ENCODE data around the gene LDHD.

LDHD gene

GRCh38 chr16:75120253-75120652 is 3.7 kb upstream of the LDHD start:
- H3K27ac ChIP-seq = no peak overlapping the region
- H3K27me3 ChIP-seq = no peaks in the 10 kb centered on the region
- no peaks in the 10 kb centered on the region for H3K36me3 ChIP-seq
- no peak overlapping the region for H3K4me3 ChIP-seq
- TF ChIP-seq, protein P1, sequence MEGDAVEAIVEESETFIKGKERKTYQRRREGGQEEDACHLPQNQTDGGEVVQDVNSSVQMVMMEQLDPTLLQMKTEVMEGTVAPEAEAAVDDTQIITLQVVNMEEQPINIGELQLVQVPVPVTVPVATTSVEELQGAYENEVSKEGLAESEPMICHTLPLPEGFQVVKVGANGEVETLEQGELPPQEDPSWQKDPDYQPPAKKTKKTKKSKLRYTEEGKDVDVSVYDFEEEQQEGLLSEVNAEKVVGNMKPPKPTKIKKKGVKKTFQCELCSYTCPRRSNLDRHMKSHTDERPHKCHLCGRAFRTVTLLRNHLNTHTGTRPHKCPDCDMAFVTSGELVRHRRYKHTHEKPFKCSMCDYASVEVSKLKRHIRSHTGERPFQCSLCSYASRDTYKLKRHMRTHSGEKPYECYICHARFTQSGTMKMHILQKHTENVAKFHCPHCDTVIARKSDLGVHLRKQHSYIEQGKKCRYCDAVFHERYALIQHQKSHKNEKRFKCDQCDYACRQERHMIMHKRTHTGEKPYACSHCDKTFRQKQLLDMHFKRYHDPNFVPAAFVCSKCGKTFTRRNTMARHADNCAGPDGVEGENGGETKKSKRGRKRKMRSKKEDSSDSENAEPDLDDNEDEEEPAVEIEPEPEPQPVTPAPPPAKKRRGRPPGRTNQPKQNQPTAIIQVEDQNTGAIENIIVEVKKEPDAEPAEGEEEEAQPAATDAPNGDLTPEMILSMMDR (IDR thresholded peaks at IDR 0.05) = no peak
- H3K4me1 ChIP-seq = peaks cover 0 to 16% (median 12%) of the 10 kb centered on the region in 4 donors
- no peak for DNase-seq
- H3K9me3 ChIP-seq = peaks cover 0 to 19% (median 7%) of the 10 kb centered on the region in 3 donors
- intact Hi-C loops (cut with DNase I; ENCODE audit: low total_unique reads) = no loop called here

GRCh38 chr16:75118943-75119539 is 2.5 kb upstream of the LDHD start:
- TF ChIP-seq, protein P1 (IDR thresholded peaks at IDR 0.05) = no peak

GRCh38 chr16:75116911-75117245 is 298 bp upstream of the LDHD start:
- no peaks in the 10 kb centered on the region for H3K27me3 ChIP-seq
- peaks cover 0 to 17% (median 5%) of the 10 kb centered on the region in 3 donors for H3K36me3 ChIP-seq
- intact Hi-C loops (cut with DNase I; ENCODE audit: low total_unique reads) = no loop called here
- peaks cover 0 to 9% (median 1%) of the 10 kb centered on the region in 3 donors for H3K9me3 ChIP-seq
- peaks cover 0 to 21% (median 16%) of the 10 kb centered on the region in 4 donors for H3K4me1 ChIP-seq
- H3K27ac ChIP-seq = peak overlapping the region; percentile 69 to 77
- TF ChIP-seq, protein P1 (IDR thresholded peaks at IDR 0.05) = no peak
- peak overlapping the region; percentile 62 to 65 for H3K4me3 ChIP-seq
- no peak for DNase-seq

More at GRCh38 chr16:75118943-75119539, 2.5 kb upstream of the LDHD start:
- no peak overlapping the region for H3K4me3 ChIP-seq
- peaks cover 0 to 21% (median 16%) of the 10 kb centered on the region in 4 donors for H3K4me1 ChIP-seq
- peaks cover 0 to 19% (median 7%) of the 10 kb centered on the region in 3 donors for H3K9me3 ChIP-seq
- peaks cover 0 to 6% (median 5%) of the 10 kb centered on the region in 3 donors for H3K36me3 ChIP-seq
- H3K27ac ChIP-seq = no peak overlapping the region
- no peaks in the 10 kb centered on the region for H3K27me3 ChIP-seq
- DNase-seq = no peak
- intact Hi-C loops (cut with DNase I; ENCODE audit: low total_unique reads) = no loop called here

DNA sequence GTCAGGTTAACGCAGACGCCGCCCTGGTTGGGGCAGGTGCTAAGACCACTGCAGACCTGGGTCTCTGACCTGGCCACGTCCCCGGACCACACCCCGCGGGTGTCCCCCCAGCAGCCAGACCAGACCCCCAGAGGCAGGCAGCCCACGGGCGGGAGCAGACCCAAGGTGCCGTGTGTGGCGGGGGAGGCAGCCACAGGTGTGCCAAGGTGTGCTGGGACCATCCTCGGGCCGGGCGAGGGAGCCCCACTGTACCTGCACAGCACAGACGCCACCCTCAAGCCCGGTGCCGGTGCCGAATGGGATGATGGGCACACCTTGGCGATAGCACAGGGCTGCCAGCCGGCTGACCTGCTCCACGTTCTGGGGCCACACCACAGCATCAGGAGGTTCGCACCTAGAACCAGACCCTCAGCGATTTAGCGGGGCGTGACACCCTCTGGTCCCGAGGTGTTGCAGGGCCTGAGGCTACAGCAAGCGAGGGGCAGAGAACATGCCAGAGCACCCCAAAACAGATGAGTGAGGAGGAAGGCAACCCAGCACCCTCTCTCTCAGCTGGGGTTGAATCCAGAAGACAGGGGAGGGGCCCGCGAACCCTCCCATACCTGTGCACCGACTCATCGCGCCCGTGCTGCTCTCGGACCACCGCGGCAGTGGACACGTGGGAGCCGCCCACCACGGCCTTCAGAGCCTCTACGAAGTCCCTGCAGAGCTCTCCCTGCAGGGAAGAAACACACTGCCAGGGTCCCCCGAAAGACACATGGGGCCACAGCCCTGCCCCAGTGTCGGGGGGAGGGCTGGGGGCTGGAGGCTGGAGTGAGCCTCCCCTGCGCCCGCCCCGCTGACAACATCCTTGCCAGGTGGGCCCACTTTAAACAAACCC is 1.4 kb downstream of the LDHD start:
- intact Hi-C loops (cut with DNase I; ENCODE audit: low total_unique reads) = no loop called here
- Histone ChIP-seq H3K4me1 (peaks cover 0 to 37% (median 31%) of the 10 kb centered on the region in 4 donors), H3K27ac (peak overlapping the region in 1 of 2 donors; percentile 77), H3K36me3 (peaks cover 0 to 17% (median 5%) of the 10 kb centered on the region in 3 donors), H3K27me3 (no peaks in the 10 kb centered on the region), H3K9me3 (no peaks in the 10 kb centered on the region), H3K4me3 (peak overlapping the region; percentile 62 to 65)
- TF ChIP-seq, protein P1 (IDR thresholded peaks at IDR 0.05) = no peak
- peak in 1 of 2 donors; percentile 58 for DNase-seq

- H3K9me3 ChIP-seq = no peaks in the 10 kb centered on the region
- intact Hi-C loops (cut with DNase I; ENCODE audit: low total_unique reads) = no loop called here
- peaks cover 0 to 45% (median 39%) of the 10 kb centered on the region in 4 donors for H3K4me1 ChIP-seq
- DNase-seq = peak in 1 of 2 donors; percentile 65
- H3K27ac ChIP-seq = no peak overlapping the region
- H3K27me3 ChIP-seq = no peaks in the 10 kb centered on the region
- peaks cover 0 to 17% (median 5%) of the 10 kb centered on the region in 3 donors for H3K36me3 ChIP-seq
- TF ChIP-seq, protein P1 (IDR thresholded peaks at IDR 0.05) = no peak
- no peak overlapping the region for H3K4me3 ChIP-seq
Observed at GRCh38 chr16:75114179-75114945, 2.2 kb downstream of the LDHD start.

All from tibial artery (tissue), 4 donors.